Measurements from ENCODE around the gene GABRR1.

Gene GABRR1

GRCh38 chr6:89140347-89141156 is 76.6 kb downstream of the GABRR1 start:
- Histone ChIP-seq H2AFZ (no peak overlapping the region), H3K36me3 (ENCODE audit: control insufficient read depth, insufficient read depth, low read length) (no peaks in the 10 kb centered on the region), H3K9me3 (ENCODE audit: control insufficient read depth, low read length) (no peaks in the 10 kb centered on the region), H3K79me2 (no peaks in the 10 kb centered on the region), H3K4me1 (no peaks in the 10 kb centered on the region), H3K4me3 (ENCODE audit: low read depth, low read length) (no peak overlapping the region), H3K9ac (no peak overlapping the region), H3K27me3 (ENCODE audit: control insufficient read depth, insufficient read depth, low read length) (no peaks in the 10 kb centered on the region), H3K27ac (no peak overlapping the region), H3K4me2 (ENCODE audit: low read length) (no peak overlapping the region)
- TF ChIP-seq, protein P1, sequence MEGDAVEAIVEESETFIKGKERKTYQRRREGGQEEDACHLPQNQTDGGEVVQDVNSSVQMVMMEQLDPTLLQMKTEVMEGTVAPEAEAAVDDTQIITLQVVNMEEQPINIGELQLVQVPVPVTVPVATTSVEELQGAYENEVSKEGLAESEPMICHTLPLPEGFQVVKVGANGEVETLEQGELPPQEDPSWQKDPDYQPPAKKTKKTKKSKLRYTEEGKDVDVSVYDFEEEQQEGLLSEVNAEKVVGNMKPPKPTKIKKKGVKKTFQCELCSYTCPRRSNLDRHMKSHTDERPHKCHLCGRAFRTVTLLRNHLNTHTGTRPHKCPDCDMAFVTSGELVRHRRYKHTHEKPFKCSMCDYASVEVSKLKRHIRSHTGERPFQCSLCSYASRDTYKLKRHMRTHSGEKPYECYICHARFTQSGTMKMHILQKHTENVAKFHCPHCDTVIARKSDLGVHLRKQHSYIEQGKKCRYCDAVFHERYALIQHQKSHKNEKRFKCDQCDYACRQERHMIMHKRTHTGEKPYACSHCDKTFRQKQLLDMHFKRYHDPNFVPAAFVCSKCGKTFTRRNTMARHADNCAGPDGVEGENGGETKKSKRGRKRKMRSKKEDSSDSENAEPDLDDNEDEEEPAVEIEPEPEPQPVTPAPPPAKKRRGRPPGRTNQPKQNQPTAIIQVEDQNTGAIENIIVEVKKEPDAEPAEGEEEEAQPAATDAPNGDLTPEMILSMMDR (IDR thresholded peaks at IDR 0.05): no peak

GRCh38 chr6:89139509-89140346 is 77.4 kb downstream of the GABRR1 start:
- TF ChIP-seq, protein P1 (IDR thresholded peaks at IDR 0.05): no peak
- H3K36me3 ChIP-seq (ENCODE audit: control insufficient read depth, insufficient read depth, low read length): no peaks in the 10 kb centered on the region
- H3K79me2 ChIP-seq: no peaks in the 10 kb centered on the region
- no peak overlapping the region for H3K27ac ChIP-seq
- no peaks in the 10 kb centered on the region for H3K4me1 ChIP-seq
- no peaks in the 10 kb centered on the region for H3K27me3 ChIP-seq (ENCODE audit: control insufficient read depth, insufficient read depth, low read length)
- H3K4me3 ChIP-seq (ENCODE audit: low read depth, low read length): no peak overlapping the region
- no peaks in the 10 kb centered on the region for H3K9me3 ChIP-seq (ENCODE audit: control insufficient read depth, low read length)
- H3K4me2 ChIP-seq (ENCODE audit: low read length): no peak overlapping the region
- no peak overlapping the region for H2AFZ ChIP-seq
- no peak overlapping the region for H3K9ac ChIP-seq

DNA sequence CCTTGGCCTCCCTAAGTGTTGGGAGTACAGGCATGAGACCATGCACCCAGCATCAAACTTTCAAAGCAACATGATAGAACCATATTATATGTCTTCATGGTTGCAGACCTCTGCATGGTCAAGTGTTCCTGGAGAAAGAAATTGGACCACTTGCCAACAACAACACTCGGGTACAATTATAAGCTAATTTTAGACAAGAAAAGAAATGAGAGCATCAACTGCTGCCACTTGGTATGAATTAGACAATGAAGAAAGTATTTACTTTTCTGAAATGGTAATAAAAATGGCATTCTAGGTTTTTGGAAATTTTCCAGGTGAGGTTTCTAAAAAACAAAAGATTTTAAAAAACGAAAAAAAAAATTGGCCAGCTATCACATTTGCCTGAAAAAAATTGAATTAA is 79.0 kb downstream of the GABRR1 start:
- Histone ChIP-seq H2AFZ (no peak overlapping the region), H3K4me2 (ENCODE audit: low read length) (no peak overlapping the region), H3K79me2 (no peaks in the 10 kb centered on the region), H3K9ac (no peak overlapping the region), H3K4me3 (ENCODE audit: low read depth, low read length) (no peak overlapping the region), H3K4me1 (no peaks in the 10 kb centered on the region), H3K27ac (no peak overlapping the region), H3K27me3 (ENCODE audit: control insufficient read depth, insufficient read depth, low read length) (no peaks in the 10 kb centered on the region), H3K9me3 (ENCODE audit: control insufficient read depth, low read length) (no peaks in the 10 kb centered on the region), H3K36me3 (ENCODE audit: control insufficient read depth, insufficient read depth, low read length) (no peaks in the 10 kb centered on the region)
- TF ChIP-seq, protein P1 (IDR thresholded peaks at IDR 0.05): no peak

- no peaks in the 10 kb centered on the region for H3K4me1 ChIP-seq
These were observed 82.4 kb downstream of the GABRR1 start for GRCh38 chr6:89134723-89135122.

More at GRCh38 chr6:89134723-89135122, 82.4 kb downstream of the GABRR1 start:
- no peak overlapping the region for H3K9ac ChIP-seq
- H3K79me2 ChIP-seq: no peaks in the 10 kb centered on the region
- no peak overlapping the region for H3K4me3 ChIP-seq (ENCODE audit: low read depth, low read length)
- H3K36me3 ChIP-seq (ENCODE audit: control insufficient read depth, insufficient read depth, low read length): no peaks in the 10 kb centered on the region
- no peak overlapping the region for H3K4me2 ChIP-seq (ENCODE audit: low read length)
- no peaks in the 10 kb centered on the region for H3K9me3 ChIP-seq (ENCODE audit: control insufficient read depth, low read length)
- H3K27ac ChIP-seq: no peak overlapping the region
- TF ChIP-seq, protein P1 (IDR thresholded peaks at IDR 0.05): no peak
- H3K27me3 ChIP-seq (ENCODE audit: control insufficient read depth, insufficient read depth, low read length): no peaks in the 10 kb centered on the region
- no peak overlapping the region for H2AFZ ChIP-seq
